Gastroesophageal sphincter (tissue), 3 donors: ENCODE measurements around the gene SPATA46.

Experiments used
- CTCF ChIP-seq, 4 experiments: fragments of 200-600 bp in 2 of 4; fragments of 450-650 bp in 2 of 4; sonication (generic) in 1 of 4; IDR thresholded peaks; one replicate each; pipeline ENCODE4 v1.5.1; 2017 to 2019; ENCODE audit warnings: antibody characterized with exemption in 4 of 4, mild to moderate bottlenecking in 2 of 4, moderate library complexity in 2 of 4
- POLR2AphosphoS5 ChIP-seq: sonication (generic); formaldehyde crosslinking; IDR thresholded peaks from one replicate; pipeline ENCODE4 v1.6.1; 2017; ENCODE audit warnings: antibody characterized with exemption

GRCh38 chr1:162420120-162420519, 43.5 kb upstream of the SPATA46 start:
- TF ChIP-seq CTCF (IDR thresholded peaks at IDR 0.05) (no peak), POLR2AphosphoS5 (no peak)
